Chondrocyte (in vitro differentiated cells): ENCODE data around the gene TPP2. TPM values are rescaled to one million over a fixed set of nuclear protein-coding genes. Genes with fewer than 3 reads are reported as not detected.

Experiments used
- DNase-seq: peaks from one replicate; pipeline ENCODE4 v3.0.0; 2021; ENCODE audit warnings: mixed read lengths, low spot score
- H3K27ac Mint-ChIP-seq: one replicate; pipeline ENCODE4 v1.8.0; 2021; ENCODE audit warnings: mild to moderate bottlenecking, moderate library complexity, mixed read lengths; ENCODE audit not compliant: unreplicated experiment
- H3K27me3 Mint-ChIP-seq: 2 replicates; pipeline ENCODE4 v1.8.0; 2021; ENCODE audit warnings: low read depth, mixed read lengths
- H3K36me3 Mint-ChIP-seq: 2 replicates; pipeline ENCODE4 v1.8.0; 2021; ENCODE audit warnings: low read depth, mixed read lengths
- H3K4me1 Mint-ChIP-seq: 2 replicates; pipeline ENCODE4 v1.8.0; 2021; ENCODE audit warnings: low read depth, mild to moderate bottlenecking, mixed read lengths
- H3K4me3 Mint-ChIP-seq: one replicate; pipeline ENCODE4 v1.8.0; 2021; ENCODE audit warnings: mild to moderate bottlenecking, moderate library complexity, mixed read lengths; ENCODE audit not compliant: unreplicated experiment
- H3K9me3 Mint-ChIP-seq: 2 replicates; pipeline ENCODE4 v1.8.0; 2021; ENCODE audit warnings: low read depth, mixed read lengths
- total RNA-seq: library from RNA; stranded (reverse); gene quantifications from 3 replicates; pipeline ENCODE4 v1.2.1, GENCODE V29; 2021
- TF ChIP-seq, protein P1 (sequence below): fragments of 200-600 bp; sonication (generic); IDR thresholded peaks from 2 replicates; pipeline ENCODE4 v1.5.0; 2021; ENCODE audit warnings: antibody characterized with exemption, mild to moderate bottlenecking, moderate library complexity

TPP2 gene
- total RNA-seq, 1 donor from 2014 or later: 27.8 TPM

DNA sequence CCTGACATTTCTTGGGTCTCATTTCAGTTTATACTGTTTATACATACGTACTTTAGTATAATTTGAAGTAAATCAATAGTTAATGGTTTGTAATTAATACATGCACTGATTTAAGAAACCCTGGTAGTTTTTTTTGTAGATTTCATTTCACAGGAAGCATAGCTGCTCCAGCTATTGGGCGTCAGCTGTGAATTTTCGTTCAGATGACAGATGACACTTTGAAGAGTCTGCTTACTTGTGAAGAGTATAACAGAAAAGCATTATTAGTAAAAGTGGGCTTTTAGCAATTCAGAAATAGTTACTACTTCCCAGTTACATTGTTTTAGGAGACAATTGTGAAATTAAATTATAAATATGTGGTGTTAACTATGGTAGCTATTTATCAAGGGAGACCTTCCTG lies 53.7 kb downstream of the TPP2 start:
- H3K4me3 Mint-ChIP-seq: no peak overlapping the region
- H3K27ac Mint-ChIP-seq: no peak overlapping the region
- TF ChIP-seq, protein P1, sequence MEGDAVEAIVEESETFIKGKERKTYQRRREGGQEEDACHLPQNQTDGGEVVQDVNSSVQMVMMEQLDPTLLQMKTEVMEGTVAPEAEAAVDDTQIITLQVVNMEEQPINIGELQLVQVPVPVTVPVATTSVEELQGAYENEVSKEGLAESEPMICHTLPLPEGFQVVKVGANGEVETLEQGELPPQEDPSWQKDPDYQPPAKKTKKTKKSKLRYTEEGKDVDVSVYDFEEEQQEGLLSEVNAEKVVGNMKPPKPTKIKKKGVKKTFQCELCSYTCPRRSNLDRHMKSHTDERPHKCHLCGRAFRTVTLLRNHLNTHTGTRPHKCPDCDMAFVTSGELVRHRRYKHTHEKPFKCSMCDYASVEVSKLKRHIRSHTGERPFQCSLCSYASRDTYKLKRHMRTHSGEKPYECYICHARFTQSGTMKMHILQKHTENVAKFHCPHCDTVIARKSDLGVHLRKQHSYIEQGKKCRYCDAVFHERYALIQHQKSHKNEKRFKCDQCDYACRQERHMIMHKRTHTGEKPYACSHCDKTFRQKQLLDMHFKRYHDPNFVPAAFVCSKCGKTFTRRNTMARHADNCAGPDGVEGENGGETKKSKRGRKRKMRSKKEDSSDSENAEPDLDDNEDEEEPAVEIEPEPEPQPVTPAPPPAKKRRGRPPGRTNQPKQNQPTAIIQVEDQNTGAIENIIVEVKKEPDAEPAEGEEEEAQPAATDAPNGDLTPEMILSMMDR: no peak
- no peaks in the 10 kb centered on the region for H3K27me3 Mint-ChIP-seq
- no peak for DNase-seq
- no peaks in the 10 kb centered on the region for H3K9me3 Mint-ChIP-seq
- peaks cover 26% of the 10 kb centered on the region for H3K4me1 Mint-ChIP-seq
- peaks cover 12% of the 10 kb centered on the region for H3K36me3 Mint-ChIP-seq

DNA sequence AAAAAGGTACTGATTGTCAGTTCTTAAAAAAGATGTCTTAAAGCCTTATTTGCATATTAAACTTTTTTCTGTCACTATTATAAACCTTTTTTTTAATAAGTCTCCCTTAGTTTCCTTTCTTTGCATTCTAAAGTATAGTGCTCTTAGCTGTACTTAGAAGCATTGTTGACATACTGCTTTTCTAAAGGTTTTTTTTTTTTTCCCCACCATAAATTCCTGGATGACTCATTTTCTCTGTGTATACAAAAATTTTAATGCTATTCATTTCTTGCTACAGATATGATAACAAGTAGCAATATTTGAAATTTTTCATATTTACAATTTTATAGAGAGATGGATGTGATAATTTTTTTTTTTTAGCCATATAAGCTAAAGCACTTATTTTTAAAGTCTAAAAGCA lies 54.6 kb downstream of the TPP2 start:
- DNase-seq: no peak

DNA sequence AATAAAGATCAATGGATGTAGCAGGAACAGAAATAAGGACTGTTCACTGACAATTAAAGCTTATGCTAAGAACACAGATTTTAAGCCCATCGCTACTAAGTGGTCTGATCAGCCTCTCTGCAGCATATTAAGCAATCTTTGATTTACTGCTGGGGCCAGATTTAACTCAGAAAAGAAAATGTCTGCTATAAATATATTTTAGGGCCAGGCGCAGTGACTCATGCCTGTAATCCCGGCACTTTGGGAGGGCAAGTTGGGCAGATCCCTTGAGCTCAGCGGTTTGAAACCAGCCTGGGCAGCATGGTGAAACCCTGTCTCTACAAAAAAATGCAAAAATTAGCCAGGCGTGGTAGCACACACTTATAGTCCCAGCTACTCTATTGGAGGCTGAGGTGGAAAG lies 55.1 kb downstream of the TPP2 start:
- no peaks in the 10 kb centered on the region for H3K9me3 Mint-ChIP-seq
- peak overlapping the region; percentile 61 for H3K27ac Mint-ChIP-seq
- TF ChIP-seq, protein P1: no peak
- no peak overlapping the region for H3K4me3 Mint-ChIP-seq
- no peaks in the 10 kb centered on the region for H3K27me3 Mint-ChIP-seq
- peaks cover 8% of the 10 kb centered on the region for H3K36me3 Mint-ChIP-seq
- H3K4me1 Mint-ChIP-seq: peaks cover 26% of the 10 kb centered on the region
- DNase-seq: no peak

More for the DNA sequence above, 54.6 kb downstream of the TPP2 start:
- peaks cover 10% of the 10 kb centered on the region for H3K36me3 Mint-ChIP-seq
- H3K27ac Mint-ChIP-seq: peak overlapping the region; percentile 73
- H3K27me3 Mint-ChIP-seq: no peaks in the 10 kb centered on the region
- TF ChIP-seq, protein P1: no peak
- peaks cover 26% of the 10 kb centered on the region for H3K4me1 Mint-ChIP-seq
- no peak overlapping the region for H3K4me3 Mint-ChIP-seq
- H3K9me3 Mint-ChIP-seq: no peaks in the 10 kb centered on the region

DNA sequence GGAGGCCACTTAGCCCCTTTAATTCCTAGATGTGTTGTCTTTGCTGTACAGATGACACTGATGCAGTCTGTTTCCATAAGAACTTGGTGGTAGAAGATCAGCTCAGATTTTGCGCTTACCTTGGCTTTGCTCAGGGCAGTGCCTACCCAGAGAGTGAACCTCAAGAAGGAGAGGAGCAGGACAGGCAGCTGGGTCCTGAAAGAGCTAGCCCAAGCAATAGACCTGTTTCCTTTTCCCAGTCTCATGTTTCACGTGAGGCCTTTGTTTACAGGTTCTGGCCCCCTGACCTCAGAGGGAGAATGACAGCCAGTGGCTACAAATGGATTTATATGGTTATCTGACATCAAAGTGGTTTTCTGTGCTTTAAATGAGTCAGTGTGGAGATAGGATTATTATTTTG lies 58.0 kb downstream of the TPP2 start:
- H3K27me3 Mint-ChIP-seq: no peaks in the 10 kb centered on the region
- no peak overlapping the region for H3K27ac Mint-ChIP-seq
- peaks cover 19% of the 10 kb centered on the region for H3K4me1 Mint-ChIP-seq
- peaks cover 20% of the 10 kb centered on the region for H3K36me3 Mint-ChIP-seq
- H3K4me3 Mint-ChIP-seq: no peak overlapping the region
- DNase-seq: no peak
- peaks cover 8% of the 10 kb centered on the region for H3K9me3 Mint-ChIP-seq
- TF ChIP-seq, protein P1: no peak

DNA sequence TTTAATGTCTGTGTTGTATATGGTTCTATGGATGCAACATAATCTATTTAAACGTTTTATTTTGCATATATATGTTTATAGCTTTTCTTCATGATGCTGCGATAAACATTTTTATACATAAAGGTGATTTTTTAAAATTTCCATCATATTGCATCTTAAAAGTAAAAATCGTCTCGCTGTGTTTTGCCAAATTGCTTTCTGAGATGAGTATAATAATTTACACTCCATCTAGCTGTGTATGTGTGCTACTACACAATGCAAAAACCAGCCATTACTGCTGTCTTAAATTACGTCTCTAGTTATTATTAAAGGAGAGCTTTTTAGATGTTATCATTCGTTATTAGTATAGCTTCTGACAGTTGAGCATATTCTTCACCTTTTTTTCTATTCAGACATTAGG lies 60.8 kb downstream of the TPP2 start:
- H3K27me3 Mint-ChIP-seq: no peaks in the 10 kb centered on the region
- TF ChIP-seq, protein P1: peak; percentile 64
- H3K4me3 Mint-ChIP-seq: no peak overlapping the region
- H3K9me3 Mint-ChIP-seq: peaks cover 8% of the 10 kb centered on the region
- H3K4me1 Mint-ChIP-seq: peaks cover 4% of the 10 kb centered on the region
- no peak overlapping the region for H3K27ac Mint-ChIP-seq
- peaks cover 25% of the 10 kb centered on the region for H3K36me3 Mint-ChIP-seq
- no peak for DNase-seq
